ENCODE results near the gene TMEM223. TPM values are rescaled to one million over a fixed set of nuclear protein-coding genes. Genes with fewer than 3 reads are reported as not detected.

Gene TMEM223
- total and polyA plus RNA-seq, 12 donors: 12.6 to 49.1 (median 29.4) TPM

DNA sequence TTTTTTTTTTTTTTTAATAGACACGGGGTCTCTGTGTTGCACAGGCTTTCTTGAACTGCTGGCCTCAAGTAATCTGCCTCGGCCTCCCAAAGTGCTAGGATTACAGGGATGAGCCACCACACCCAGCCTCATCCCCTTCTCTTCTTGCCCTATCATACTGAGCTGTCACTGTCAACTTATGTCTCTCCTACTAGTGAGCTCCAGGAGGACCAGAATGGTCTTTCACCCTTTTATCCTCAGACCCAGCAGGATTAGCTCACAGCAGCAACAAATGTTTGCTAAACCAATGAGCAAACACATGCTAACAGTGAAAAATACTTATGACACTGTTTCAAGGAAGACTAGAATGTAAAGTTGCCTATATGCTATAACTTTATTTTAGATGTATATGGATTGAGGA, 19.9 kb upstream of the TMEM223 start:
- Histone ChIP-seq H3K27me3 (no peaks in the 10 kb centered on the region), H3K27ac (no peak overlapping the region), H3K9me3 (replicated peaks in 1 of 3) (no peaks in the 10 kb centered on the region), H3K4me1 (replicated peaks in 1 of 2) (peaks cover 0 to under 1% of the 10 kb centered on the region in 2 donors), H3K36me3 (replicated peaks in 1 of 2) (peaks cover 0 to 8% of the 10 kb centered on the region in 2 donors), H3K4me3 (no peak overlapping the region)
- TF ChIP-seq POLR2A (IDR thresholded peaks at IDR 0.05): no peak
- TF ChIP-seq, protein P1, sequence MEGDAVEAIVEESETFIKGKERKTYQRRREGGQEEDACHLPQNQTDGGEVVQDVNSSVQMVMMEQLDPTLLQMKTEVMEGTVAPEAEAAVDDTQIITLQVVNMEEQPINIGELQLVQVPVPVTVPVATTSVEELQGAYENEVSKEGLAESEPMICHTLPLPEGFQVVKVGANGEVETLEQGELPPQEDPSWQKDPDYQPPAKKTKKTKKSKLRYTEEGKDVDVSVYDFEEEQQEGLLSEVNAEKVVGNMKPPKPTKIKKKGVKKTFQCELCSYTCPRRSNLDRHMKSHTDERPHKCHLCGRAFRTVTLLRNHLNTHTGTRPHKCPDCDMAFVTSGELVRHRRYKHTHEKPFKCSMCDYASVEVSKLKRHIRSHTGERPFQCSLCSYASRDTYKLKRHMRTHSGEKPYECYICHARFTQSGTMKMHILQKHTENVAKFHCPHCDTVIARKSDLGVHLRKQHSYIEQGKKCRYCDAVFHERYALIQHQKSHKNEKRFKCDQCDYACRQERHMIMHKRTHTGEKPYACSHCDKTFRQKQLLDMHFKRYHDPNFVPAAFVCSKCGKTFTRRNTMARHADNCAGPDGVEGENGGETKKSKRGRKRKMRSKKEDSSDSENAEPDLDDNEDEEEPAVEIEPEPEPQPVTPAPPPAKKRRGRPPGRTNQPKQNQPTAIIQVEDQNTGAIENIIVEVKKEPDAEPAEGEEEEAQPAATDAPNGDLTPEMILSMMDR (IDR thresholded peaks at IDR 0.05): no peak
- intact Hi-C loops (cut with DNase I): no loop called here
- WGBS, 4 donors: 71 to 81% (median 77%) methylated on average over 2 of the region's 2 CpGs
- no peak for DNase-seq

DNA sequence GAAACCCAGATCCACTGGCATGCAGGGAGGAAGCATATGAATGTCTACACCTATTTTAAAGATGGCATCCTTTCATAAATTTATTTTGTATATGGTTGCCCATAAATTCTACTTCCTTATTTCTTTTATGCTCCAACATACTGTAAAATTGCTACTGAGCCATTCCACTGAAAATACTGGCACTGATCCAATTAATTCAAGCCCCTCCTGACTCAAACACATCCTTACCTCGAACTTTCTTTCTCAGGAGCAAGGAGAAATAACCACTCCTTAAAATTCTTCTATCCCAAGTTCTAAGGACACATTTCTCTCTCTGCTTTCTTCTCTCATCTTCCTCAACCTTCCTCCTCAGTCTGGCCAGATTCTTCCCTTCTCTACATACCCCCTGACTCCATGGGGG, 18.9 kb upstream of the TMEM223 start:
- Histone ChIP-seq H3K4me1 (replicated peaks in 1 of 2) (peaks cover 7 to 9% of the 10 kb centered on the region in 2 donors), H3K9me3 (replicated peaks in 1 of 3) (no peaks in the 10 kb centered on the region), H3K27me3 (no peaks in the 10 kb centered on the region), H3K4me3 (no peak overlapping the region), H3K27ac (no peak overlapping the region), H3K36me3 (replicated peaks in 1 of 2) (peaks cover 0 to under 1% of the 10 kb centered on the region in 2 donors)
- no peak for DNase-seq
- TF ChIP-seq, protein P1 (IDR thresholded peaks at IDR 0.05): no peak
- TF ChIP-seq POLR2A (IDR thresholded peaks at IDR 0.05): no peak
- WGBS, 4 donors: 25 to 54% (median 42%) methylated on average over 1 of the region's 1 CpG
- intact Hi-C loops (cut with DNase I): no loop called here

DNA sequence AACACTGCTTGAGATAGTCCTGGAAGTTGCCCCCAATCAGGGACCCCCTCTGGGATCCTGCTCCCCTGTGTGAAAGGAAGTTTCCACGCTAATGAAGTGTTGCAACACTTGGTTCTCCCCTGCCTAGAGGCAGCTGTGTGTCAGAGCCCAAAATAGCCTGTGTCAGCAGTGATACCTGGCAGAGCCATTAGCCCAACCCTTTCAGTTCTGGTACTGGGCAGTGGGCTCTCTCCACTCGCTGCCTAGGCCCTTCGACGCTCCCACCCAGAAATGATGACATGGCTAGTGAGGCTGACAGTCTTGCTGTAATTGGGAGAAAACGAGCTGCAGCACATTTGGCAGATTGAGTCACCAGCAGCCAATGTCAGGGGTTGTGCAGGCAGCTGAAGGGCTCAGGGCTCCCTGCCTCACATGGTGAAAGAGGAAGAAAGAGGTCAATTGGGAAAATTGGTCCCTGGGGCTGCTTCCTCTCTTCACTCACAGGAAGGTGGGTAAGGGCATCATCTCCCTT, 14.9 kb upstream of the TMEM223 start:
- Histone ChIP-seq H3K36me3 (replicated peaks in 1 of 2) (peaks cover 0 to 19% of the 10 kb centered on the region in 2 donors), H3K4me3 (no peak overlapping the region), H3K9me3 (replicated peaks in 1 of 3) (no peaks in the 10 kb centered on the region), H3K27ac (peak overlapping the region in 4 of 5 donors; percentile 20 to 93 (median 85)), H3K4me1 (replicated peaks in 1 of 2) (peaks cover 15 to 28% of the 10 kb centered on the region in 2 donors), H3K27me3 (no peaks in the 10 kb centered on the region)
- 45 to 69% (median 65%) methylated on average over 2 to 5 of the region's 5 CpGs for WGBS, 4 donors
- intact Hi-C loops (cut with DNase I): no loop called here
- TF ChIP-seq, protein P1 (IDR thresholded peaks at IDR 0.05): no peak
- no peak for TF ChIP-seq POLR2A (IDR thresholded peaks at IDR 0.05)
- DNase-seq: peak; percentile 22 to 69 (median 51)

DNA sequence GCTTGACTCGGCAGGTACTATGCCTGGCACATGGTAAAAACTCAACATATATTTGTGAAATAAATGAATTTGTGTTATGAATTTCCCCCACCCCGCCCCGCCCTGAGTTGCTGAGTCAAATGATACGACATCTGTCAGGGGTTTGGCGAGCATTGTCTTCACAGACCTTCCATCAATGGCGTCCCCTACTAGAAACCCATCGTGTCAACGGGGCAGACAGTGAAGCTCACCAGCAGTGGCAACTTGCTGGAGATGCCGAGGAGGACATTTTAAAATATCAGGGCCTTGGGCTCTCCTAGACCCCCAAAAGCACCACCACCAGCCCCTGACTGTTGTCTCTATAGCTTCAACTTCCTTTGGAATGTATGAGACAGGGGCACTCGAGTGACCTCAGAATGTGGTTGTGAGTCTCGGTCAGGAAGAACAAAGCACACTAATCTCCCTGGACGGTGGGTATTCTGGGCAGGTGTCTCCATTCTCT, 14.2 kb upstream of the TMEM223 start:
- Histone ChIP-seq H3K9me3 (replicated peaks in 1 of 3) (no peaks in the 10 kb centered on the region), H3K4me1 (replicated peaks in 1 of 2) (peaks cover 15 to 28% of the 10 kb centered on the region in 2 donors), H3K4me3 (peak overlapping the region in 2 of 4 donors; percentile 68 to 69), H3K36me3 (replicated peaks in 1 of 2) (peaks cover 0 to 25% of the 10 kb centered on the region in 2 donors), H3K27me3 (no peaks in the 10 kb centered on the region), H3K27ac (peak overlapping the region in 4 of 5 donors; percentile 60 to 93 (median 85))
- WGBS, 4 donors: 28 to 31% (median 29%) methylated on average over 7 to 12 of the region's 12 CpGs
- no peak for TF ChIP-seq POLR2A (IDR thresholded peaks at IDR 0.05)
- TF ChIP-seq, protein P1 (IDR thresholded peaks at IDR 0.05): no peak
- peak in 2 of 7 donors; percentile 23 to 38 for DNase-seq
- intact Hi-C loops (cut with DNase I): no loop called here

Measured in adrenal gland (tissue), 12 donors.